SH-SY5Y (cell line): Measurements from ENCODE around the gene RFPL3.

Experiments
- GATA2 ChIP-seq: IDR thresholded peaks from 2 replicates; pipeline ENCODE4 v1.6.1; 2011; ENCODE audit warnings: mild to moderate bottlenecking, low read depth, low read length
- GATA3 ChIP-seq: IDR thresholded peaks from 2 replicates; pipeline ENCODE4 v1.6.1; 2011; ENCODE audit warnings: low read depth, mild to moderate bottlenecking, low read length, moderate library complexity

Gene RFPL3

DNA sequence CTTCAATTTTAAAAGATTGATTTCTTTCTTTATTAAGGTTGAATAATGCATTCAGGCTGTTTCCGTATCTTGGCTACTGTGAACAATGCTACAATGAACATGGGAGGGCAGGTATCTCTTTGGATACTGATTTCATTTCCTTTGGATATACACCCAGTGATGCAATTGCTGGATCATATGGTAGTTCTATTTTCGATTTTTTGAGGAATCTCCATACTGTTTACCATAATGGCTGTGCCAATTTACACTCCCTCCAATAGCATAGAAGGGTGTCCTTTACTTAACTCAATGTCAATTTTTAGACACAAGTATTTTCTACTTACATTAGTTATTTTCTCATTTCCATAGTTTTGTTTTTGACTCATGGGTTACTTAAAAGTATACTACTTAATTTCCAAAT, 46.4 kb downstream of the RFPL3 start:
- TF ChIP-seq GATA2 = no peak
- TF ChIP-seq GATA3 = no peak

DNA sequence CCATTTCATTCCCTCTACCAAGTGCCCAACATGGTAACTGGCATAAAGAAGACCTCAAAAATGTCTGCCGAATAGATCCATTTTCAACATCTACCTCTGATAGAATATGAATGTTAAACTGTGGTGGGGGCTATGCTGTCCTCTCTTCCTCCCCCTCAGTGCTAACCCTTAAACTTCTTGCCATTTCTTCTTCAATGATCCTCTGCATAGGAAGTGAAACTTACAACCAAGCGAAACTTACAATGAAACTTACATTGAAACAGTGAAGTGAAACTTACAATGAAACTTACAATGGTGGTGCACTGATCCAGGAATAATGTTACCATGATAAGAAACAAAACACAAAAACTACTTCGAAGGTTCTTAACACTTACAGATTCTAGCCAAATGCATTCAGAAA, 49.6 kb downstream of the RFPL3 start:
- TF ChIP-seq GATA3 (no peak), GATA2 (no peak)

DNA sequence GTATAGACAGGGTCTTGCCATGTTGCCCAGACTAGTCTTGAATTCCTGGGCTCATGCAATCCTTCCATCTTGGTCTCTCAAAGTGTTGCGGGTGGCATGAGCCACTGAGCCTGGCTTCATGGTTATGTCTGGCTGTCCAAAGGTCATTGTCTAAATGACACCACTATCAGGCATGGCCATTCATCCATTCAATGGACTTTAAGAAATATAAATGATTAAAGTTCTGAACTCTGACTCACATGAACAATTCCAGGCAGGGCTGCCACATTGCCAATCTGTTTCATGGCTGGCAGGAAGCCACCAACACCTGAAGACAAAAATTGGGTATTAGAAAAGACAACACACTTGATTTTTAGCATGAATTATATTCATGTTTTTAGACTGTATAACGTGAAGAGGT, 50.3 kb downstream of the RFPL3 start:
- TF ChIP-seq GATA3 = no peak
- no peak for TF ChIP-seq GATA2

DNA sequence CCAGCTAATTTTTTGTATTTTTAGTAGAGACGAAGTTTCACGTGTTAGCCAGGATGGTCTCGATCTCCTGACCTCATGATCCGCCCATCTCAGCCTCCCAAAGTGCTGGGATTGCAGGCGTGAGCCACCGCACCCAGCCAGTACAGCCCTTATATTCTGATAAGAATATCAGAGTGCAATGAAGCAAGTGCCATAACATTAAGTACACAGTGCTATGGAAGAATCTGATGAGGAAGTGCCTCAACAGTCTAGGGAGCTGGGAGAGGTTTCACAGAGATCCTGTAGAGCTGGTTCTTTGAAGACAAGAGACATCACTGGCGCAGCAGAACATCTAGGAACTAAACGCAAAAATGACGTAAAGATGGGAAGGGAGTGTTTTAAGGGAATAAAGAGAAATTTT, 52.3 kb downstream of the RFPL3 start:
- TF ChIP-seq GATA3 (no peak), GATA2 (no peak)

DNA sequence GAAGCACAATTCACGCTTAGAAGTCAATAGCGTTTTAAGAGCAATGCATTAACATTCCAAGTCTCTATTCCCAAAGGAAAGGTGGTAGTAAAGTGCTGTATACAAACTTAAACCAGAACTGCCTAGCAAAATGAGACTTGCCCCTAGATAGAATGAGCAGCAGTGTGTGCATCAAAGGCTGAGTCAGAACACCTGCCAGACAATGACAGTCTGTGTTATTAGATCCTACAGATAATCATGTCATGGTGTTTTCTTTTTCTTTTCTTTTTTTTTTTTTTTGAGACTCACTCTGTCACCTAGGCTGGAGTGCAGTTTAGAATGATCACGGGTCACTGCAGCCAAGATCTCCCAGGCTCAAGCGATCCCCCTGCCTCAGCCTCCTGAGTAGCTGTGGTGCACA, 52.8 kb downstream of the RFPL3 start:
- TF ChIP-seq GATA3 = no peak
- no peak for TF ChIP-seq GATA2
